Stimulated activated CD8-positive, alpha-beta memory T cell treated with anti-CD3 and anti-CD28 coated beads, Interleukin-4, amount 100 ng/mL, for 4 hours (primary cell): ENCODE results near the gene WNT1.

ENCODE experiments used
- DNase-seq, 2 donors: peaks; one replicate each; pipeline ENCODE4 v3.0.0-alpha.2; 2020; ENCODE audit warnings: low read depth in 2 of 2, low spot score in 1 of 2

WNT1 gene

DNA sequence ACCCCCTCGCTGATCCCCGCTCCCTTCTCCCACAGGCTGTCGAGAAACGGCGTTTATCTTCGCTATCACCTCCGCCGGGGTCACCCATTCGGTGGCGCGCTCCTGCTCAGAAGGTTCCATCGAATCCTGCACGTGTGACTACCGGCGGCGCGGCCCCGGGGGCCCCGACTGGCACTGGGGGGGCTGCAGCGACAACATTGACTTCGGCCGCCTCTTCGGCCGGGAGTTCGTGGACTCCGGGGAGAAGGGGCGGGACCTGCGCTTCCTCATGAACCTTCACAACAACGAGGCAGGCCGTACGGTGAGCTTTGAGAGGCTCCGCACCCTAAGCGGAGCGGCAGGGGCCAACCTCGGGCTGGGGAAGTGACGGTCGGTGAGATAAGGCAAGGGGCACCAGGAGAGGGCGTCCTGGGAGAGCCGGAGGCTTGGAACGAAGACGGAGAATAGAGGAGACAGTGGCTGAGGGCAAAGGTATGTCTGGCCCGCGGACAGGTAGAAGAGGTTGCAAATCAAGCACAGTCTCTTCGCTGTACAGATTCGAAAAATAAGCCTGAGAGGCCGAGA lies 2.3 kb downstream of the WNT1 start:
- no peak for DNase-seq

GRCh38 chr12:48980953-48981756 lies 3.0 kb downstream of the WNT1 start:
- no peak for DNase-seq

- DNase-seq, result no peak
Observed at GRCh38 chr12:48981757-48982157, 3.6 kb downstream of the WNT1 start.

- DNase-seq, result no peak
Observed at GRCh38 chr12:48982397-48983080, 4.4 kb downstream of the WNT1 start.

- no peak for DNase-seq
Observed at GRCh38 chr12:48985475-48985897, 7.4 kb downstream of the WNT1 start.

GRCh38 chr12:48985901-48986300 lies 7.8 kb downstream of the WNT1 start:
- DNase-seq, result no peak

GRCh38 chr12:48986720-48987291 lies 8.7 kb downstream of the WNT1 start:
- no peak for DNase-seq

GRCh38 chr12:48988030-48988649 lies 10.0 kb downstream of the WNT1 start:
- DNase-seq, result peak in 1 of 2 donors; percentile 52

DNA sequence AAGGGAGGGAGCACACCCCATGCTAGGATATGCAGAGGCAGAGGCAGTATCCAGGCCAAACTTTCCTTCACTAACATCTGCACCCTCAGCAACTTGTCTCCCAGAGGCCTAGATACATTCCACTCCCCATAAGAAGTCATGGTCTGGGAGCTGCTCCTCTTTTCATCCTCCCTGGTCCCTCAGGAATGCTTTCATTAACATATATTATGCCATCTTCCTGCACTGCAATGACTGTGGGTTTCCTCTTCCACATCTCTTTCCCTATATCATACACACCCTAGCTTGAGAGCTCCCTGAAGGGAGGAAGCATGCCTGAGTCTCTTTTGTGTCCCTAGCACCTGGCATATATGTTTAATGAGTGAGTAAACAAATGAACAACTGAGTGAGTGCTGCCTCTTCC lies 12.4 kb downstream of the WNT1 start:
- DNase-seq, result no peak

GRCh38 chr12:48991247-48992050 lies 13.3 kb downstream of the WNT1 start:
- no peak for DNase-seq

- no peak for DNase-seq
Observed at GRCh38 chr12:48993787-48994186, 15.7 kb downstream of the WNT1 start.

DNA sequence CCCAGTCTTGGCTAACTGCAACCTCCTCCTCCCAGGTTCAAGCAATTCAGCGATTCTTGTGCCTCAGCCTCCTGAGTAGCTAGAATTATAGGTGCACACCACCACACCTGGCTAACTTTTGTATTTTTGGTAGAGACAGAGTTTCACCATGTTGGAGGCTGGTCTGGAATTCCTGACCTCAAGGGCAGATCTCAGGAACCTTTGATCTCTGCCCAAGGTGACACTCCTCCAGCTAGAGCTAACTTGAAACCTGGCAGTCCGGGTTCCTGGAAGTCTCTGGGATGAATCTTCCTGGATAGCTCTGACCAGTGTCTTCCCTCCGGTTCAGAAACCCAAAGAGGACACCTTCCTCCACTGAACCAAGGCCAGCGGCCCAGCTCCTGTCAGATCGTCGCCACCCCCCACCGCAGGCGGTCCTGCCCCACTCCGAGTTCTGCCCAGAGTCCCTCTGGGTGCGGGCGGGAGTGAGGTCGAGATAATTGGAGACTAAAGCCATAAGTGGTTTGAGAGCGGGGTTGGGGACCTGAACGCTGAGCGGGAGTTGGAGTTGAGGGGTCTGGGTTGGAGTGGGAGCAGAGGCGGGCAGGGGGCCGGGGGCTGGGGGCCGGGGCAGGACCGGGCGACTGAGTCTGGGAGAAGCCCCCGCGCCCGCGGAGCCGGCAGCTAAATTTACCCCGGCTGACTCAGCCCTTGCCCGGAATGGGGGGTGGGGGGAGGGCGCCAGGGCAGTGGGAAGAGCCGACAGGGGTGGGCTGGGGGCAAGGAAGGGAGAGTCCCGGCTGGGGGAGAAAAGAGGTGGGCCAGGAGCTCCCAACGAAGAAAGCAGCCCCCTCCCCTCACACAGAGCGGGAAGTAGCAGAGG lies 16.3 kb downstream of the WNT1 start:
- DNase-seq, result no peak

- DNase-seq, result no peak
Observed at GRCh38 chr12:48995086-48995879, 17.2 kb downstream of the WNT1 start.

DNA sequence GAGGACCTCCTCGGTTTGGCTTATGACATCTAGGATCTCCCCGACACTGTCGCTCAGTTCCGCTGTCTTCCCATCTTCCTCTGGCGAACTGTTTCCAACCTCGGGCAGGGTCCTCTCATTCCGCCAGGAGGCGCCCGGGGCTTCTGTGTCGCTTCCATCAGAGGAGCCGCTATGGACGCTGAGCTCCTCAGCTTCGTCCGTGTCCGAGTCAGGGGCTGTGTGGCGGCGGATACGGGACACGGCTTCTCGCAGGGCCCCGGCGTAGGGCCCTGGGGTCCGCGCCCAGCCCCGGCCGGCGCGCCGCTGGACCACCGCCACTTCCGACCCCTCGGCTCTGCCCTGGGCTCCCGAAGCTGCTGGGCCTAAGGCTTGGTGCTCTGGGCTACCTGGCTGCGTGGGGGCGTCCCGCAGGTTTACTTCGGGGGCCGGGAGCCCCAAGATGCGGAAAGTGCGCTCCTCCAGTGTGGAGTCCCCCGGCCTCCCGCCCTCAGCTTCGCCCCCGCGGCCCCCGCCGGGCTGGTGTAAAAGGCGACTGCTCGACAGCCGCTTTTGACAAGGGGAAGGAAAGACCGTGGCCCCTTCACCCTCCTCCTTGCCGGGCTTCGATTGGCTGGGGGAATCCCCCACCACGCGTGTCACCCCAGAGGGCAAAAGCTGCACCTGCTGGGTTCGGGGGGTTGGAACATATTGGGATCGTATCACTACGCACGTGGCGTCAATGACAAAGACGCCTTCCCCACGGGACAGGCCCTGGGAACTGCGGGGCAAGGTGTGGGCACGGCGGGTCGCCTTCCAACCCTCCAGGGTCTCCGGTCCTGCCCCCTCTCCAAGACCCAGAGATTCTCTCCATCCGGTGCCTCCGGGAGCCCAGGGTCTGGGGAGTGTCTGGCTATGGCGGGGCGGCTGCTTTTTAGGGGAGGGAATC lies 18.9 kb downstream of the WNT1 start:
- no peak for DNase-seq

DNA sequence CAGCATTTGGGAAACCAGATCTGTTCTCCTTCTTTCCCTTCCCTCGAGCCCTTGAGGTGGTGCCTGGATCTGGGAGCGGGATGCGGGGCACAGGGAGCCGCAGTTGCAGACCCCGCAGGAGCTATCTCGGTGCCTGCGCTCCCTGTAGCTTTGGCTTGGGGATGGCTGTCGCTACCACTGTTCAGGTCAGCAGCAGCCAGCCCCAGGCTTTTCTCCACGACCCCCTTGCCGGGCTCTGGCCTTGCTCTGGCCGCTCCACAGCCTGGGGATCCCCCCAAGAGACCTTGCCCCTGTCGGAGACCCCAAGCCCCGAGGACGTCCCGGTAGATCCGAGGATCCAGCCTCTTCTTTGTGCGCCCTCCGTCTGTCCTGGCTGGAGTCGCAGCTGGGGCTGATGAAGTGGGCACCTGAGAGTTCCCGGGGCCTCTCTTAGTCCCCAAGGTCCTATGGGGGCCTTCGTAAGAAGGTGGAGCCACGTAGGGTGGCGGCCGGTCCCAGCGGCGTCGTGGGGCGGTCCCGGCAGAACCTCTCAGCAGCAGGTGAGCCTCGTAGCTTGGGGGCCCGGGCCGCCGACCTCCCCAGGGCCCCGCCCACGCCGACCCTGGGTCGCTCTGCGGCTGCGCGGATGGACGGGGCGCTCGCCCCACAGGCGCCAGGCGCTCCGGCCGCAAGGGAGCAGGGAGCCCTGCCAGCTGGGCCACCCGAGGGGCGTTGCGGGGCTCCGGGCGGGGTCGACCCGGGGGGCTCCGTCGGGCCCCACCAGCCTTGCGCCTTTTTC lies 19.8 kb downstream of the WNT1 start:
- DNase-seq, result no peak

DNA sequence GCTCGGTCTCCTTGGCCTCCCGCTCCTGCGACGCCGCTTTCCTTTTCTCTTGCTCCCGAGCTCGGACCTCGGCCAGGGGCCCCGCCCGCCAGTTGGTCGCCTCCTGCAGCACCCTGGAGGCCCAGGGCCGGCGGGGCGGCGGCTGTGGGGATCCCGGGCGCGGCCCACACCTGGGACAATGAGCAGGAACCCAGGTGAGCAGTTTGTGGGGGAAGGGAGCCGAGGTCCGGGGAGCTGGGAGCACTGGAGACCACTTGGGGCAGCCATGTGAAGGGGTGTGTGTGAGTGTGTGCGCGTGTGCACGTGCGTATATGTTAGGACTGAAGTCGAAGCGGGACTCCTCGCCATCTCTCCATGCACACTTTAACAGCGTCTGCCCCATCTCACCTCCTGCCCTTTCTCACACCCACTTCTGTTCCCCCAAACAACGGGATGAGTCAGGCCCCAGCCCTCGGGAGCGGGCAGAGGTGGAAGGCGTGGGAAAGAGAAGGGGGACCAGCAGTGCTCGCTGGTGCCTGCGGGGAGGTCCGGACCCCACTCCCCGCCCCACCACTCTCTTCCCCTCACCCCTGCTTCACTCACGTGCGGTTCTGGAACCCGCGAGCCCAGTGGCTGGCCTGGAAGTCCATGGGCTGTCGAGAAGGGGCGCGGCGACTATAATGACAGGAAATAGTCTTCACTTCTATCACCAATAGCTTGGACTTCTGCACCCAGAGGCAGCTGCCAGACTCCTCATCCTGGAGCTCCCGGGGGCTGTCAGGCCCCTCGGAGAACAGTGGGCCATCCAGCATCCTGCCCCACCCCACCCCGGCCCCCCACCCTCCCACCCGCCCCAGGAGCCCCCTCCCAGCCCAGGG lies 20.6 kb downstream of the WNT1 start:
- DNase-seq, result no peak
